Fibroblast of lung (primary cell): Measurements from ENCODE around the gene MLC1. TPM values are rescaled to one million over a fixed set of nuclear protein-coding genes. Genes with fewer than 3 reads are reported as not detected.

Experiments
- DNase-seq, 2 donors: peaks; one replicate each; pipeline versions ENCODE4 v3.0.0 to v3.0.0-alpha.2; 2010; ENCODE audit warnings: low read depth in 2 of 2
- H2AFZ ChIP-seq: 2 replicates; pipeline ENCODE4 v1.5.1; 2012; ENCODE audit warnings: low read length, control low read depth, inconsistent platforms
- H3K27ac ChIP-seq: 2 replicates; pipeline ENCODE4 v1.5.1; 2011; ENCODE audit warnings: low read length, control low read depth; ENCODE audit not compliant: insufficient read depth
- H3K27me3 ChIP-seq: 2 replicates; pipeline ENCODE4 v1.5.1; 2011; ENCODE audit warnings: mild to moderate bottlenecking, low read length; ENCODE audit not compliant: control insufficient read depth, insufficient read depth
- H3K36me3 ChIP-seq: 2 replicates; pipeline ENCODE4 v1.5.1; 2011; ENCODE audit warnings: low read length; ENCODE audit not compliant: control insufficient read depth, insufficient read depth
- H3K4me1 ChIP-seq: 2 replicates; pipeline ENCODE4 v1.5.1; 2011; ENCODE audit warnings: low read length; ENCODE audit not compliant: control insufficient read depth, insufficient read depth; ENCODE audit errors: extremely low read depth
- H3K4me2 ChIP-seq: 2 replicates; pipeline ENCODE4 v1.5.1; 2011; ENCODE audit warnings: low read length, control low read depth; ENCODE audit not compliant: insufficient read depth; ENCODE audit errors: extremely low read depth
- H3K4me3 ChIP-seq, 4 experiments: fragments of 200-600 bp in 1 of 4; sonication (generic) in 1 of 4; replicated peaks in 1 of 4; 2 replicates each; pipeline ENCODE4 v1.5.1; 2011 to 2016; ENCODE audit warnings: low read length in 4 of 4, low read depth in 3 of 4, mild to moderate bottlenecking in 3 of 4, control low read depth in 2 of 4, inconsistent platforms in 1 of 4, mixed read lengths in 1 of 4; ENCODE audit not compliant: insufficient read depth in 1 of 4; ENCODE audit errors: control extremely low read depth in 1 of 4
- H3K79me2 ChIP-seq: 2 replicates; pipeline ENCODE4 v1.5.1; 2012; ENCODE audit warnings: mild to moderate bottlenecking, low read length, inconsistent platforms; ENCODE audit not compliant: control insufficient read depth, insufficient read depth
- H3K9ac ChIP-seq: 2 replicates; pipeline ENCODE4 v1.5.1; 2011; ENCODE audit warnings: mild to moderate bottlenecking, low read length, control low read depth; ENCODE audit not compliant: insufficient read depth
- H3K9me3 ChIP-seq: 2 replicates; pipeline ENCODE4 v1.5.1; 2012; ENCODE audit warnings: low read depth, low read length; ENCODE audit not compliant: control insufficient read depth, insufficient read depth
- H4K20me1 ChIP-seq: 2 replicates; pipeline ENCODE4 v1.5.1; 2011; ENCODE audit warnings: low read length; ENCODE audit not compliant: control insufficient read depth, insufficient read depth; ENCODE audit errors: extremely low read depth
- CTCF ChIP-seq, 2 donors: IDR thresholded peaks in 1 of 2; conservative IDR thresholded peaks in 1 of 2; 1 replicate in 1 of 2; 2 replicates in 1 of 2; pipeline ENCODE4 v1.5.1; 2011 to 2012; ENCODE audit warnings: low read length in 2 of 2, control low read depth in 1 of 2, inconsistent platforms in 1 of 2, low read depth in 1 of 2, mild to moderate bottlenecking in 1 of 2
- EZH2 ChIP-seq: IDR thresholded peaks from 2 replicates; pipeline ENCODE4 v1.5.1; 2012; ENCODE audit warnings: low read length, control low read depth, mild to moderate bottlenecking; ENCODE audit errors: missing control alignments
- polyA plus RNA-seq, 2 donors: library from polyadenylated mRNA; depleted of rRNA in 1 of 2; stranded (reverse) in 1 of 2; unstranded in 1 of 2; fragments of >200 nt; gene quantifications; 2 replicates each; pipeline ENCODE4 v1.2.1, GENCODE V29; 2011 to 2012; ENCODE audit warnings: missing spikeins in 1 of 2
- total RNA-seq: library from RNA; depleted of rRNA; stranded (reverse); fragments of >200 nt; gene quantifications from 2 replicates; pipeline ENCODE4 v1.2.1, GENCODE V29; 2014

MLC1 gene
- total and polyA plus RNA-seq, 2 donors (not counting 1 experiment from before 2014, with no cell fraction given) = under 0.01 TPM; not detected in 1

DNA sequence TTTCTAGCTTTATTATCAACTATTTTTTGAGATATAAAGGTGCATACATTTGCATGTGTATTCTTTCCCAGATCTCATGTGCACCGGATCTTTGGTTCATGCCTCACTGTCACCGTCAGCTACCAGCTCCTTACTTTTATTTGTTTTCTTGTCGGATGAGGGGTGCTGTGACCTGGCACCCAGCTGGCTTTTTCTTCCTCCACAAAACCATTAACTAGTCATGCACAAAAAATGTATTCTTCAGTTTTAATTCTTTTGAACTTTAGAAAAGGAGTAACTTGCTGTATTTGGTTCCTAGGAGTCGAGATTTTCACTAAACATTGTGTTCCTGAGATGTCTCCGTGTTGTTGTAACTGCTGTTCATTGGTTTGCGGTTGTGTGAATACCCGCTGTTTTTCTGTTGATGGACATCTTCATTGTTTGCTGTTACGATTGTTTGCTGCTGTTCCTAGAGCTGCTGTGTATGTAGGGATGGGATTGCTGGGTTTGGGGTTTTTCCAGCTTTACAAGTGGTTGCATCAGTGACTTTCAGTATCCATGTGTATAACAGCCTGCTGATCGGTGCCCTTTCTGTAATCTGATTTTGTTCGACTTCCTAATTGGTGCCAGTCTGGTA is 44.0 kb upstream of the MLC1 start:
- H2AFZ ChIP-seq = no peak overlapping the region

GRCh38 chr22:50125029-50125428 is 39.8 kb upstream of the MLC1 start:
- TF ChIP-seq EZH2 (no peak), CTCF (conservative IDR thresholded peaks at IDR 0.05 in 1 of 2, IDR thresholded peaks at IDR 0.05 in 1 of 2; ENCODE audit: low read depth in 1 of 2, low read length in 2 of 2) (no peak)

More for the DNA sequence above, 44.0 kb upstream of the MLC1 start:
- TF ChIP-seq CTCF (conservative IDR thresholded peaks at IDR 0.05 in 1 of 2, IDR thresholded peaks at IDR 0.05 in 1 of 2; ENCODE audit: low read depth in 1 of 2, low read length in 2 of 2) (no peak), EZH2 (no peak)
- Histone ChIP-seq H3K4me2 (no peak overlapping the region), H3K4me3 (no peak overlapping the region), H3K79me2 (no peaks in the 10 kb centered on the region), H3K36me3 (no peaks in the 10 kb centered on the region), H3K27me3 (no peaks in the 10 kb centered on the region), H3K9ac (no peak overlapping the region), H3K27ac (no peak overlapping the region), H3K9me3 (no peaks in the 10 kb centered on the region), H4K20me1 (no peaks in the 10 kb centered on the region), H3K4me1 (no peaks in the 10 kb centered on the region)
- peak; percentile 58 to 77 for DNase-seq

DNA sequence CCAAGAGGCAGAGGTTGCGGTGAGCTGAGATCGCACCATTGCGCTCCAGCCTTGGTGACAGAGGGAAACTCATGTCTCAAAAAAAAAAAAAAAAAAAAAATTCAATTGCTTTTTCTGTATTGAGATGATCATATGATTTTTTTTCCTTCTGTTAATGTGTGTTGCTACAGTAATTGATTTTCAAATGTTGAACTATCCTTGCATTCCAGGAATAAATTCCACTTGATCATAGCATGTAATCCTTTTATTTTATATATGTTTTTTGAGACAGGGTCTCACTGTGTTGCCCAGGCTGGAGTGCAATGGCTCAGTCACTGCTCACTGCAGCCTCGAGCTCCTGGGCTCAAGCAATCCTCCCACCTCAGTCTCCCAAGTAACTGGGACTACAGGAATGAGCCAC is 37.9 kb upstream of the MLC1 start:
- H3K9ac ChIP-seq = no peak overlapping the region
- H3K27me3 ChIP-seq = peaks cover 19% of the 10 kb centered on the region
- no peaks in the 10 kb centered on the region for H3K9me3 ChIP-seq
- no peaks in the 10 kb centered on the region for H4K20me1 ChIP-seq
- H3K79me2 ChIP-seq = no peaks in the 10 kb centered on the region
- no peak overlapping the region for H3K27ac ChIP-seq
- H3K36me3 ChIP-seq = no peaks in the 10 kb centered on the region
- no peak overlapping the region for H2AFZ ChIP-seq
- DNase-seq = no peak
- no peak overlapping the region for H3K4me3 ChIP-seq
- no peak overlapping the region for H3K4me2 ChIP-seq
- no peaks in the 10 kb centered on the region for H3K4me1 ChIP-seq
- TF ChIP-seq CTCF (conservative IDR thresholded peaks at IDR 0.05 in 1 of 2, IDR thresholded peaks at IDR 0.05 in 1 of 2; ENCODE audit: low read depth in 1 of 2, low read length in 2 of 2) = no peak
- no peak for TF ChIP-seq EZH2

More at GRCh38 chr22:50125029-50125428, 39.8 kb upstream of the MLC1 start:
- Histone ChIP-seq H2AFZ (no peak overlapping the region), H3K27ac (no peak overlapping the region), H3K4me3 (no peak overlapping the region), H4K20me1 (no peaks in the 10 kb centered on the region), H3K9me3 (no peaks in the 10 kb centered on the region), H3K27me3 (peaks cover 14% of the 10 kb centered on the region), H3K4me1 (no peaks in the 10 kb centered on the region), H3K9ac (no peak overlapping the region), H3K36me3 (no peaks in the 10 kb centered on the region), H3K79me2 (no peaks in the 10 kb centered on the region), H3K4me2 (no peak overlapping the region)
- DNase-seq = no peak
